ENCODE data around the gene HERPUD1. TPM values are rescaled to one million over a fixed set of nuclear protein-coding genes. Genes with fewer than 3 reads are reported as not detected.

Gene HERPUD1
- total and polyA plus RNA-seq, 9 of the 15 experiments (the other 6 are each of a cell fraction or from before 2014, with no cell fraction given): 14.2 to 60.7 (median 37.4) TPM

DNA sequence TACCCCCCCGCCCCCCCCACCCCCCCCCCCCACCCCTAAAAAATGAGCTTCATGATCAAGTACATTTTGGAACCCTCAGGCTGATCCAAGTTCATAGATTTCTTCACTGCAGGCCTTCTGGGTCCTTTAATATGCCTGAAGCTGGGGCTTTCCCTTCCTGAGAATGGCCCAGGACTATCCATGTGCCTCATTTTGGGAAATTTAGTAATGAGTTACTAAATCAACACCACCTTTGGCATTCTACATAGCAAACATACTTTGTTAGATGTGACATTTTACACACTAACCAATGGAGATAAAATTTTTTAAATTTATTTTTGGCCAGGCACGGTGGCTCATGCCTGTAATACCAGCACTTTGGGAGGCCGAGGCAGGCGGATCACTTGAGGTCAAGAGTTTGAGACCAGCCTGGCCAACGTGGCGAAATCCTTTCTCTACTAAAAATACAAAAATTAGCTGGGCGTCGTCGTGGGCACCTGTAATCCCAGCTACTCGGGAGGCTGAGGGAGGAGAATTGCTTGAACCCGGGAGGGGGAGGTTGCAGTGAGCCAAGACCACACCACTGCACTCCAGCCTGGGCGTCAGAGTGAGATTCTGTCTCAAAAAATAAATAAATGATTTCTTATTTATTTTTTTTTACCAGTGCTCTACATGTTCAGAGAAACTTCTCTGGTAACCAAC is 14.0 kb downstream of the HERPUD1 start (continued):
- TF ChIP-seq, protein P1, sequence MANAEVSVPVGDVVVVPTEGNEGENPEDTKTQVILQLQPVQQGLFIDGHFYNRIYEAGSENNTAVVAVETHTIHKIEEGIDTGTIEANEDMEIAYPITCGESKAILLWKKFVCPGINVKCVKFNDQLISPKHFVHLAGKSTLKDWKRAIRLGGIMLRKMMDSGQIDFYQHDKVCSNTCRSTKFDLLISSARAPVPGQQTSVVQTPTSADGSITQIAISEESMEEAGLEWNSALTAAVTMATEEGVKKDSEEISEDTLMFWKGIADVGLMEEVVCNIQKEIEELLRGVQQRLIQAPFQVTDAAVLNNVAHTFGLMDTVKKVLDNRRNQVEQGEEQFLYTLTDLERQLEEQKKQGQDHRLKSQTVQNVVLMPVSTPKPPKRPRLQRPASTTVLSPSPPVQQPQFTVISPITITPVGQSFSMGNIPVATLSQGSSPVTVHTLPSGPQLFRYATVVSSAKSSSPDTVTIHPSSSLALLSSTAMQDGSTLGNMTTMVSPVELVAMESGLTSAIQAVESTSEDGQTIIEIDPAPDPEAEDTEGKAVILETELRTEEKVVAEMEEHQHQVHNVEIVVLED (CRISPR knock-in tag; IDR thresholded peaks at IDR 0.05): no peak
- TF ChIP-seq RBBP5 (IDR thresholded peaks at IDR 0.05; ENCODE audit: borderline replicate concordance, insufficient read depth, low read length, poor library complexity, severe bottlenecking) (no peak), ZNF324 (CRISPR knock-in tag; IDR thresholded peaks at IDR 0.05) (no peak), NBN (IDR thresholded peaks at IDR 0.05; ENCODE audit: low read depth) (no peak), BRCA1 (IDR thresholded peaks at IDR 0.05) (no peak), BRCA1 (CRISPR knock-in tag; IDR thresholded peaks at IDR 0.05) (no peak), DNMT1 (IDR thresholded peaks at IDR 0.05) (0 out of 2 replicates have a peak, but pooled peaks have one; percentile 35), MXD1 (CRISPR knock-in tag; IDR thresholded peaks at IDR 0.05; ENCODE audit: borderline replicate concordance, poor library complexity, severe bottlenecking) (no peak), POLR2AphosphoS5 (IDR thresholded peaks at IDR 0.05; ENCODE audit: control insufficient read depth, insufficient read depth, low read depth, low read length) (peak; percentile 0; the same call in 1 of the 2 replicates), BHLHE40 (IDR thresholded peaks at IDR 0.05; ENCODE audit: low read length) (no peak), ZKSCAN1 (IDR thresholded peaks at IDR 0.05; ENCODE audit: low read depth, low read length) (no peak), MTA1 (IDR thresholded peaks at IDR 0.05; ENCODE audit: borderline replicate concordance) (no peak), KAT7 (CRISPR knock-in tag; IDR thresholded peaks at IDR 0.05; ENCODE audit: borderline replicate concordance) (no peak), KLF10 (CRISPR knock-in tag; IDR thresholded peaks at IDR 0.05) (no peak), U2AF2 (optimal IDR thresholded peaks at IDR 0.05; ENCODE audit: low read depth, low read length) (no peak), TAF9B (IDR thresholded peaks at IDR 0.05; ENCODE audit: partially characterized antibody) (no peak), ZNF398 (CRISPR knock-in tag; IDR thresholded peaks at IDR 0.05) (no peak), NR1H2 (CRISPR knock-in tag; IDR thresholded peaks at IDR 0.05) (no peak)
- TF ChIP-seq, protein P2, sequence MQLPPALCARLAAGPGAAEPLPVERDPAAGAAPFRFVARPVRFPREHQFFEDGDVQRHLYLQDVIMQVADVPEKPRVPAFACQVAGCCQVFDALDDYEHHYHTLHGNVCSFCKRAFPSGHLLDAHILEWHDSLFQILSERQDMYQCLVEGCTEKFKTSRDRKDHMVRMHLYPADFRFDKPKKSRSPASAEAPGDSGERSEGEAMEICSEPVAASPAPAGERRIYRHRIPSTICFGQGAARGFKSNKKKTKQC (CRISPR knock-in tag; IDR thresholded peaks at IDR 0.05): no peak
- TF ChIP-seq, protein P3, sequence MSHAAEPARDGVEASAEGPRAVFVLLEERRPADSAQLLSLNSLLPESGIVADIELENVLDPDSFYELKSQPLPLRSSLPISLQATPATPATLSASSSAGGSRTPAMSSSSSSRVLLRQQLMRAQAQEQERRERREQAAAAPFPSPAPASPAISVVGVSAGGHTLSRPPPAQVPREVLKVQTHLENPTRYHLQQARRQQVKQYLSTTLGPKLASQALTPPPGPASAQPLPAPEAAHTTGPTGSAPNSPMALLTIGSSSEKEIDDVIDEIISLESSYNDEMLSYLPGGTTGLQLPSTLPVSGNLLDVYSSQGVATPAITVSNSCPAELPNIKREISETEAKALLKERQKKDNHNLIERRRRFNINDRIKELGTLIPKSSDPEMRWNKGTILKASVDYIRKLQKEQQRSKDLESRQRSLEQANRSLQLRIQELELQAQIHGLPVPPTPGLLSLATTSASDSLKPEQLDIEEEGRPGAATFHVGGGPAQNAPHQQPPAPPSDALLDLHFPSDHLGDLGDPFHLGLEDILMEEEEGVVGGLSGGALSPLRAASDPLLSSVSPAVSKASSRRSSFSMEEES (CRISPR knock-in tag; IDR thresholded peaks at IDR 0.05): no peak
- TF ChIP-seq, protein P4, sequence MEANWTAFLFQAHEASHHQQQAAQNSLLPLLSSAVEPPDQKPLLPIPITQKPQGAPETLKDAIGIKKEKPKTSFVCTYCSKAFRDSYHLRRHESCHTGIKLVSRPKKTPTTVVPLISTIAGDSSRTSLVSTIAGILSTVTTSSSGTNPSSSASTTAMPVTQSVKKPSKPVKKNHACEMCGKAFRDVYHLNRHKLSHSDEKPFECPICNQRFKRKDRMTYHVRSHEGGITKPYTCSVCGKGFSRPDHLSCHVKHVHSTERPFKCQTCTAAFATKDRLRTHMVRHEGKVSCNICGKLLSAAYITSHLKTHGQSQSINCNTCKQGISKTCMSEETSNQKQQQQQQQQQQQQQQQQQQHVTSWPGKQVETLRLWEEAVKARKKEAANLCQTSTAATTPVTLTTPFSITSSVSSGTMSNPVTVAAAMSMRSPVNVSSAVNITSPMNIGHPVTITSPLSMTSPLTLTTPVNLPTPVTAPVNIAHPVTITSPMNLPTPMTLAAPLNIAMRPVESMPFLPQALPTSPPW (CRISPR knock-in tag; IDR thresholded peaks at IDR 0.05): 0 out of 2 replicates have a peak, but pooled peaks have one; percentile 3
